Kasumi-1 (cell line): Measurements from ENCODE around the gene LRRFIP1.
"Not testable (repeated sequence)": the region's sequence is repeated elsewhere in the genome, so short reads cannot be mapped to it uniquely, and the experiment has no call there.

Source experiments
- DNase-seq, 2 experiments: peaks; one replicate each; lab custom pipeline; 2025; lab: John Stamatoyannopoulos, UW

Gene LRRFIP1

DNA sequence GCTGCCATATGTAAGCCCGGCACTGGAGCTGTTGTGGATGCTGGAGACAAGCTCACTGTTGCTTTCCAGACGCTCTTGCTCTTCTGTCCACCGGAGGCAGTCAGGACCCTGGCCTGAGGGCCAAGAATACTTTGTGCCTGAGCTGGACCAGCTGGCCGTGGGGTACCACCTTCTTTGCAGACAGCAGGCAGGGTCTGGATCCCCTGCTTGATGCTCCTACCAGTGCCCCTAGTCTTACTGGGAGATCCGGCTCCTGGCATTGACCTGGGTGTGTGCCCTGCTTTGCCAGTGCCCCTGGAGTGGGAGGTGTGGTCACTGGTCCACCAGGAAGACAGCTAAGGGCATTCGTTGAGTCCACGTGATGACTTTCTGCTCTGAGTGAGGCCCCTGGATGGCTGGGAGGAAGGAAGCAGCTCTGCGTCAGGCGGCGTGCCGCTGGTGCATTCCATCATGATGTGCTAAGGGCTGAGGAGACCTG lies 59.3 kb downstream of the LRRFIP1 start:
- DNase-seq, result no peak

DNA sequence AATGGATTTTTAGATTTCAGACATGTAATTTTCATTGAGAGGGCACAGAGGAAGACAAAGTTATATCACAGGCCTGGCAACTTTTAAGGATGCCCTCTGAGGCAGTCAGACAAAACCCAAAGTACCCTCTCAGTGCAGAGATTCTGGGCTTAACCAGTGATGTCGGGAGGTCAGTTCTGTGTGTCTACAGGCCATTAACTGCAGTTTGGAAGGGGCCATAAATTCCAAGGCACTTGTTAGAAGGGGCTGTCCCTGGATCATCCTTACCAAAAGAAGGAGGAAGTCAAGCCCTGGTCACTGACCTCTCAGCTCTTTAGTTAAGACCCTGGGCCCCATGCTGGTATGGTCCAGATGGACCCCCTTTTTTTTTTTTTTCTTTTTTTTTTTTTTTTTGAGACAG lies 60.7 kb downstream of the LRRFIP1 start:
- DNase-seq, result no peak

DNA sequence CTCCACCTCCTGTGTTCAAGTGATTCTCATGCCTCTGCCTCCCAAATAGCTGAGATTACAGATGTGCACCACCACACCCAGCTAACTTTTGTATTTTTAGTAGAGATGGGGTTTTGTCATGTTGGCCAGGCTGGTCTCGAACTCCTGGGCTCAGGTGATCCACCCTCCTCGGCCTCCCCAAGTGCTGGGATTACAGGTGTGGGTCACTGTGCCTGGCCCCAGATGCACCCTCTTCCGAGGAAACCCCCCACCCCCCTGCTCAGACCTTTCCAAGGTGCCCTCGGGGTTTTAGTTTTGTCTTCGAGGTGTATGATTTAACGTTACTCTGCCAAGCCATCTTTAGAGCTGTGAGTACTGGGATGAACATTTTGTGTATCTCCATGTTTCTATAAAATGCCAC lies 61.2 kb downstream of the LRRFIP1 start:
- not testable (repeated sequence) for DNase-seq

DNA sequence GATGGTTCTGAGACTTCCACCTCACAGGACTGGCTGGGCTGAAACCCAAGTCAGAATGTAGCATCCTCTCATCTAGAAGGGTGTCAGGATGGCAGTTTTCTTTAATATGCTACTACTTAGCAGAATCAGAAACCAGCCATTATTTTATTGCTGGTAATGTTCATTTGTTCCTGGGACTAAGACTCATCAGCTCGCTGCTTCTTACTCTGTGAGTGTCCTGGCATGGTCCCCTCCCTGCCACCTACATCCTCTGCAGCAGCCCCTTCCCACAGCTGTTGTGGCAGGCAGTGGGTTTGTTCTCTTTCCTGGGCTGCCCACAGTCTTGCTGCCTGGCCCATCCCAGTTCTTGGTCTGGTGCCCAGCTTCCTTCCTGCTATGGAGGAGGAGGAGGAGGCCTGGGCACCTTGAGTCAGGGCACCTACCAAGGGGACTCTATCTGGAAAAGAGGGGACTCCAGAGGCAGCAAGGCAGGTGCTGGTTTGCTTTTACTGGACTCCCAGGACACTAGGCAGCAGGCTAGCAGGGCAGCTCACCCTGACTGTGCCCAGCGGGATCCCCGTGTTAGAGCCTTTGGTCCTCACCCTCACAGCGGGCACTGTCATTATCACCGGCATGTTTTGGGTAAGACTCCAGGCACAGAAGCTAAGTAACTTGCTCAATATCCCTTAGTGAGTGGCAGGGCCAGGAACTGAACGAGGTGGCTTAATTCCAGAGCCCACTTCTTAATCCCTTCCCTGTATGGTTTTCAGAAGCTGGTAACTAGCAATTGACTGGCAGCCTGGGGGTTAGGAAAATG lies 62.1 kb downstream of the LRRFIP1 start:
- peak in 1 of 2 experiments; percentile 5 for DNase-seq

DNA sequence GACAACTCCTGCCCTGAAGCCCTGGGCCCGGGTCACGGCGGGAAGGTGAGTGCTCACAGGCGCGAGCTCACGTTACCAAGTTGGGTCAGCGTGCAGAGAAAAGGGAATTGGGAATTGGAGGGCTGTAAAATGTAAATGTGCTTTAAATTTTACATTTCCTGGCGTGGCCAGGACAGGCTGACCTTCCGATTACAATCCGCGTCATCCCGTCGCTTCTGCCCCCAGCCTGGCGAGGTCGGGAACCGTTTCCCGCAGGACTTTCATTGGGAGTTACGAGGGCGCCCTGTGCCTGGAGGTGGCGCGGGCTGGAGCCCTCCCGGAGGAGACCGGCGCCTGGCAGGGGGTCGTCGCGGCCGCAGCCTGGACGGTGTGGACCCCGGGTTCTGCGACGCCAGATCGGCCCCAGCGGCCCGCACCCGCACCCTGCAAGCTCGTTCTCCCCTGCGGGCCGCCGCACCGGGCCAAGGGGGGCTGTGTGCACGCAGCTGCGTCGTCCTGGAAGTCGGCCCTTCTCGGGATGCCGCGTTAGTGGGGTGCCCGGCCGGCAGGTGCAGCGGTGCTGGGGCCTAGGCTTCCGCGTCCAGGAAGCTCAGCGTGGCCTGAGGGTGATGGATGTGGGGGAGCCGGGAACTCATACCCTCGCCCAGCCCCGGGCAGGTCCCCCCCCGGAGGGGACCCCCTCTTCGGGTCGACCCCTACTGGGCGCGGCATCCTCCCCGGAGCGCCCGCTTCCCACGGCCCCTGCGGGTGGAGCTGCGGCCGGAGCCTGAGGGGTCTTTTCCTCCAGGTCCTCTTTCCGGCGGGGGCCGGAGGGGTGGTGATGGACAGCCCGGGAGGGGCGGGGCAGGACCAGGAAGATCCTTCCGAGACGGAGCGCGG lies 63.9 kb downstream of the LRRFIP1 start:
- no peak for DNase-seq

DNA sequence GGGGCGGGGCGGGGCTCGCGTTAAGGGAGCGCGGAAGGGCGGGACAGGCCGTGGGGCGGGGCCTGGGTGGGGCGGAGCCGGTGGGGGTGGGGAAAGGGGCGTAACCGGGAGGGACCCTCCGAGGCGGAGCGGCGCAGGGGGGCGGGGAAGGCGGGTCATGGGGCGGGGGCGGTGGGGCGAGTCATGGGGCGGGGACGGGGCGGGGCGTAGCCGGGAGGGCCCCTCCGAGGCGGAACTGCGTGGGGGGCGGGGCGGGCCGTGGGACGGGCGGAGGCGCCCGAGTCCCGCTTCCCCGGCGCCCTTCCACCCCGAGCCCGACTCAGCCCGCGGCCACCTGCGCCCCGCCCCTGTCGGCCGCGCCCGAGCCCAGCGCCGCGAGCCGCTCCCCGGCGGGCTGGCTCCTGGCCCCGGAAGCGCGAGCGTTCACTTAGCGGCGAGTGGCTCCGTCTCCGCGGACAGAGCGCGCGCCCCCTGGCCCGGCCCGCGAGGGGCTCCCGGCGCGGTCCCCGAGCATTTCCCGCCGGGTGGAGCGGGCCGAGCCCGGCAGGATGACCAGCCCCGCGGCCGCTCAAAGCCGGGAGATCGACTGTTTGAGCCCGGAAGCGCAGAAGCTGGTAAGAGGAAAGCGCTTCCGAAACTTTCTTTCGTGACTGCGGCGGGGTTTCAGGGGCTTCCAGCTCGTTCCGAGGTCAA lies 64.7 kb downstream of the LRRFIP1 start:
- DNase-seq, result peak; percentile 17 to 45

- DNase-seq, result no peak
These were observed 65.4 kb downstream of the LRRFIP1 start for GRCh38 chr2:237692601-237693290.

DNA sequence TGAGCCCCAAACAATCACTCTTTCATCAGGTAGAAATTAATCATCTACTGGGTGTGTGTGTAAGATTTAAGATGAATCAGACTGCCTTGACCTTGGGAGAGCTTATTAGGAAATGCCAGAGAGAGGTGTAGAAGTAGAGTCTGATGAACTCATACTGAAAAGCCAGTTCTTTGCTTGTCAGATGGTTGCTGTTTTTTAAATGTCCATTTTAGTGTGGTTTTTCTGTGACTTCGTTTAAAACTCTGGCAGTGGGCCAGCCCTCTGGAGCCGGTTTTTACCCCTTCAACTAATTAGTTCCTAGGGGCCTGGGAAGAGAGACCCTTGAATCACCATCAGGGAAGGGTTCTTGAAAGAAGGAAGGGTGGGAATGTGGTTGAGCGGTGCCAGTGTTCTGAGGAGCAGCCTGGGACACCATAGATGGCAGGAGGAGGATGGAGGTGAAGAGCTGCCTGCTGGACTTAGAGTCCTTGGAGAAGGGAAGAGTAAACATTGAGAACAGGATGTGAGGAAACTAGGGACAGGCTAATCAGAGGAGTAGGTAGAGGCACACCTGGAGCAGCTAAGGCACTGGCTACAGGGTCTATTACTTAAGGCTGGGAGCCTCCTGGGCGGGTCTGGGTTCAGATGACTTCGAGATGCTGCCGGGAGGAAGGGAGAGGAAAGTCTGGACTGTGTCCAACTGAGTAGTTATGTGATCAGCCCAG lies 66.1 kb downstream of the LRRFIP1 start:
- peak in 1 of 2 experiments; percentile 20 for DNase-seq

DNA sequence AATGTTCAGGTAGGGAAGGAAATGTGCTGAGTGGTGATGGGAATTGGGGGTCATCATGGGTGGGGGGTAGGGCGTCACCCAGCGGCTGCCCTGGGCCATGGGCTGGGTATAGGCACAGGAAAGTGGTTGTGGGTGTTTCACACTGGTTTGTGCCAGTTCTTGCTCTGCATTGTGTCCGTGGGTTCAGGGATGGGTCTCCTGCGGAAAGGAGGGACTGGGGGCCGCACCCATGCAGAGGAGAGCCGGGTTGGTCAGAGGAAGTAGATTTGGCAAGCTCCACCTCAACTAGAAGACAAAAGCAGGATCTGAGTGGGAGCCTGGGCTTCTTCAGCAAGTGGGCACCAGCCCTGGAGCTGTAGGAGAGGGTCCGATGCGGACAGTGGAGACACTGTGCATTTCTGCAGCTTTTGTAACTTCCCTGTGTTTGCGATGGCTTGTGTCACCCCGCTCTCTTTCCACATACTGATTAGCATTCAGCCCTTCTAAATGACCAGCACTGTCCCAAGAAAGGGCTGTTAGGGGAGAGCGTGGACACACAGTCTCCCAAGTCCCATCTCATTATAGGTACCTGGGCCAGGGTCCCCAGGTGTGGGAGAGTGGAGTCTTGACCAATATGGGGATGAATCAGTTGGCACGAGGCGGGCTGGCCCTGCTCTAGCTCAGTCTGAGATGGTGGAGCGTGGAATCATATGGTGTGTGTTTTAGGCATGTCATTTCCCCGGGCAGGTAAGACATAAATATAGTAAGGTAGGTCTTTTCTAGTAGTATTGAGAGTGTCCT lies 67.2 kb downstream of the LRRFIP1 start:
- DNase-seq, result peak; percentile 31 to 42

DNA sequence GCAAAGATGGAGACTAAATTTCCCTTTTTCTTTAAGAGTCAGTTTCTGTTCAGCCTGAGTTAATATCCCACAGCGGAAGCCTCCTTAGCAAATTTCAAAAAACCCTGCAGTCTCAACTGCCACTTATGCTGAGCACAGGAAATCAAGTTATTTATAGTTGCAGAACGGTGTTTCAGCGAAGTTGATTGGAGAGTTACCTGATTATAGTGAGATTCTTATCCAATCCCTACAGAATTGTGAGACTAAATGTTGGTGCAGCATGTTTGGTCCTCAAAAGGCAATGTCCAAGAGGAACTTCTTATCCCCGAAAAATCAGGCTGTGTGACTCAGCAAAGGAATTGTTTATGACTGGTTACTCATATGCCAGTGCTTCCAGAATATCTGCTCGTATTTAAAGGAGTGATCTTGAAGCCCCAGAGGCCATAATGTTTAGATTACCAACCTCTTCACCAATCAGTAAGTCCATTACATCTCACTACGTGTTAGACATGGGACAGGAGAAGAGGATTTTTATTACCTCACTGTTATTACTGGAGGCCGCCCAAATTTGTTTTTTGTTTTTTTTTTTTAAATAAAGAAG lies 67.9 kb downstream of the LRRFIP1 start:
- DNase-seq, result peak; percentile 75 to 86

- no peak for DNase-seq
These were observed 69.1 kb downstream of the LRRFIP1 start for GRCh38 chr2:237696461-237696860.

GRCh38 chr2:237697586-237698357 lies 70.4 kb downstream of the LRRFIP1 start:
- no peak for DNase-seq

- DNase-seq, result no peak
These were observed 70.9 kb downstream of the LRRFIP1 start for GRCh38 chr2:237698358-237698694.

GRCh38 chr2:237699870-237700511 lies 72.6 kb downstream of the LRRFIP1 start:
- no peak for DNase-seq

DNA sequence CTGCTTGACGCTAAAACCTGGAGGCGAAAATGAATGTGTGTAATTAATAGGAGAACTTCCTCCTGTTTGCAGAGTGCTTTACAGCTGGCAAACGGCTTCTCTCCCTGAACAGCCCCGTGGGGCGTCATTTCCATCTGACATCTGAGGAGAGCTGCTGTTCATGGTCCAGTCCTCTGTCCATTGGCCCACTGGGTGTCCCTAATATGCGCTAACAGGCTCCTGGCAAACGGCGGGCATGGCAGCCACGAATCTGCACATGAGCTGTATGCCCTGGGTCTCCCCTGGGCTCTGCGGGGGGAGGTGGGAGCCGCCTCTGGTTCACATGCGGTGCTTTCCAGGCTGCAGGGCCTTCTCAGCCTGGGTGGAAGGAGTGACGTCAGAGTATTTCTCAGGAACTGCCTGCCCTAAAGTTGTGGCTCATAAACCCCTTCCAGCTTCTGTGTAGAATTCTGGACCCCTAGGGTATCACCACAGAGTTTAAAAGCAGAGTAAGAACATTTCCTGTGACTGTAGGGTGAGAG lies 73.2 kb downstream of the LRRFIP1 start:
- DNase-seq, result peak; percentile 57 to 61

GRCh38 chr2:237701033-237701858 lies 73.9 kb downstream of the LRRFIP1 start:
- no peak for DNase-seq

- peak in 1 of 2 experiments; percentile 2 for DNase-seq
These were observed 74.5 kb downstream of the LRRFIP1 start for GRCh38 chr2:237701859-237702390.
